GM12878 (cell line): ENCODE results near the gene FHL5. TPM values are rescaled to one million over a fixed set of nuclear protein-coding genes. Genes with fewer than 3 reads are reported as not detected.

Source experiments
- ATAC-seq: fragments of 200-7000 bp; cut with Tn5 transposase; 3 replicates; pipeline ENCODE4 v1.9.1; 2020; ENCODE audit warnings: mild to moderate bottlenecking, moderate library complexity
- BruUV-seq: library from RNA; stranded (reverse); fragments of 400-500 nt; replicated peaks from 2 replicates; lab custom pipeline; 2021; lab: Mats Ljungman, UMichigan
- CTCF ChIA-PET: fragments of 300-600 bp; sonication (Branson Sonifier 250); formaldehyde crosslinking; extraction: SDS; loops from one replicate; lab custom pipeline; 2021; ENCODE audit warnings: inconsistent platforms; lab: Yijun Ruan, JAX
- POLR2A ChIA-PET: fragments of 350-600 bp; formaldehyde crosslinking; extraction: SDS; loops from one replicate; lab custom pipeline; 2021; ENCODE audit warnings: inconsistent platforms; lab: Charles Lee
- RAD21 ChIA-PET: fragments of 300-600 bp; sonication (Branson Sonifier 250); formaldehyde crosslinking; loops from one replicate; lab custom pipeline; 2023; ENCODE audit warnings: antibody characterized with exemption; ENCODE audit not compliant: unreplicated experiment; lab: Charles Lee
- SMC1A ChIA-PET: fragments of 300-600 bp; sonication (Branson Sonifier 250); formaldehyde crosslinking; loops from one replicate; lab custom pipeline; 2023; ENCODE audit not compliant: unreplicated experiment, uncharacterized antibody; lab: Charles Lee
- DNase-seq: peaks from one replicate; pipeline ENCODE4 v3.0.0-alpha.2; 2011; ENCODE audit warnings: low read depth, low spot score
- FAIRE-seq: peaks from 3 replicates; lab custom pipeline; 2011; peaks lifted over from hg19 to GRCh38; lab: Jason Lieb, UNC
- H2AFZ ChIP-seq: 2 replicates; pipeline ENCODE4 v1.6.0; 2011; ENCODE audit warnings: low read depth, low read length, control low read depth; ENCODE audit not compliant: control insufficient read depth
- H3K27ac ChIP-seq: 2 replicates; pipeline ENCODE4 v1.5.1; 2011; ENCODE audit warnings: control low read depth; ENCODE audit not compliant: control insufficient read depth, insufficient read depth
- H3K27me3 ChIP-seq, 2 experiments: replicated peaks in 1 of 2; 2 replicates each; pipeline versions ENCODE4 v1.6.0 to v1.6.1; 2011; ENCODE audit warnings: low read length in 1 of 2; ENCODE audit not compliant: control insufficient read depth in 2 of 2, insufficient read depth in 2 of 2
- H3K36me3 ChIP-seq, 2 experiments: 2 replicates each; pipeline ENCODE4 v1.5.1; 2011; ENCODE audit warnings: low read length in 1 of 2; ENCODE audit not compliant: control insufficient read depth in 2 of 2, insufficient read depth in 2 of 2
- H3K4me1 ChIP-seq: 2 replicates; pipeline ENCODE4 v1.6.1; 2011; ENCODE audit warnings: mild to moderate bottlenecking, low read length, moderate library complexity, mixed read lengths; ENCODE audit not compliant: control insufficient read depth, insufficient read depth
- H3K4me2 ChIP-seq: 2 replicates; pipeline ENCODE4 v1.6.0; 2011; ENCODE audit warnings: control low read depth; ENCODE audit not compliant: control insufficient read depth, insufficient read depth
- H3K4me3 ChIP-seq: fragments of 200-600 bp; sonication (generic); 2 replicates; pipeline ENCODE4 v1.5.1; 2016
- H3K79me2 ChIP-seq: 2 replicates; pipeline ENCODE4 v1.6.0; 2011; ENCODE audit warnings: low read length; ENCODE audit not compliant: control insufficient read depth, insufficient read depth
- H3K9ac ChIP-seq: 2 replicates; pipeline ENCODE4 v1.8.0; 2011; ENCODE audit warnings: low read length, control low read depth, mixed read lengths; ENCODE audit not compliant: control insufficient read depth, insufficient read depth
- H3K9me3 ChIP-seq: replicated peaks from 3 replicates; pipeline ENCODE4 v1.5.1; 2011; ENCODE audit warnings: mild to moderate bottlenecking, low read length; ENCODE audit not compliant: control insufficient read depth, insufficient read depth
- H4K20me1 ChIP-seq: 2 replicates; pipeline ENCODE4 v1.6.0; 2011; ENCODE audit not compliant: control insufficient read depth, insufficient read depth
- BHLHE40 ChIP-seq, 2 experiments: fragments of 450-650 bp in 1 of 2; IDR thresholded peaks; 2 replicates each; pipeline ENCODE4 v1.6.1; 2011 to 2017; ENCODE audit warnings: low read depth in 2 of 2, borderline replicate concordance in 1 of 2, improper control_type of control experiment in 1 of 2, low read length in 1 of 2, mild to moderate bottlenecking in 1 of 2
- CREM ChIP-seq: IDR thresholded peaks from 2 replicates; pipeline ENCODE4 v1.6.1; 2014; ENCODE audit warnings: antibody characterized with exemption, low read depth
- EED ChIP-seq: sonication (generic); IDR thresholded peaks from 2 replicates; pipeline ENCODE4 v1.6.1; 2016; ENCODE audit warnings: antibody characterized with exemption, low read depth
- ETV6 ChIP-seq, 2 experiments: fragments of 450-650 bp in 1 of 2; IDR thresholded peaks in 1 of 2; conservative IDR thresholded peaks in 1 of 2; 2 replicates each; pipeline ENCODE4 v1.6.1; 2014; ENCODE audit warnings: antibody characterized with exemption in 1 of 2, borderline replicate concordance in 1 of 2, low read depth in 1 of 2, mild to moderate bottlenecking in 1 of 2, moderate library complexity in 1 of 2
- POLR2AphosphoS2 ChIP-seq: IDR thresholded peaks from 2 replicates; pipeline ENCODE4 v1.6.1; 2011; ENCODE audit warnings: low read depth, mild to moderate bottlenecking, low read length, improper control_type of control experiment, moderate library complexity
- POU2F2 ChIP-seq: IDR thresholded peaks from 3 replicates; pipeline ENCODE4 v1.6.1; 2011; ENCODE audit warnings: low read depth, mild to moderate bottlenecking, low read length, borderline replicate concordance
- RCOR1 ChIP-seq: conservative IDR thresholded peaks from 2 replicates; pipeline ENCODE4 v1.6.1; 2012; ENCODE audit warnings: low read depth, low read length, improper control_type of control experiment
- SUPT20H ChIP-seq: IDR thresholded peaks from 2 replicates; pipeline ENCODE4 v1.6.1; 2011; ENCODE audit warnings: low read depth, mild to moderate bottlenecking, low read length, moderate library complexity, borderline replicate concordance; ENCODE audit not compliant: control insufficient read depth
- ZZZ3 ChIP-seq: IDR thresholded peaks from 2 replicates; pipeline ENCODE4 v1.6.1; 2011; ENCODE audit warnings: low read depth; ENCODE audit not compliant: control insufficient read depth, insufficient read length
- WGBS: methylation state at CpG from one replicate; pipeline ENCODE4 v1.1.6; 2016; ENCODE audit warnings: low lambda C conversion rate; ENCODE audit not compliant: insufficient replicate concordance, insufficient coverage; ENCODE audit errors: missing lambda C conversion rate; 5-methylcytosine and 5-hydroxymethylcytosine counted together
- in situ Hi-C: fragments of 300-500 bp; cut with MboI; formaldehyde crosslinking; loops from 9 replicates; pipeline ENCODE4 v1.14.3; 2018; ENCODE audit warnings: mixed read lengths
- intact Hi-C: fragments of 100-400 bp; cut with micrococcal nuclease; formaldehyde crosslinking; loops from one replicate; pipeline ENCODE4 v1.14.2; 2022; ENCODE audit not compliant: unreplicated experiment
- polyA plus RNA-seq, 11 experiments: library from polyadenylated mRNA; depleted of rRNA in 4 of 11; unstranded in 6 of 11; stranded (reverse) in 5 of 11; fragments of >200 nt; fragmentation: Nextera tagmentation in 4 of 11; fragmentation: Illumina TruSeq in 1 of 11; extraction: Ambion mirVana in 4 of 11; extraction: Trizol in 1 of 11; gene quantifications; 1 replicate in 1 of 11; 2 replicates in 10 of 11; pipeline versions ENCODE4 v1.2.1 to v1.2.3, GENCODE V29; 2011 to 2016; ENCODE audit warnings: inconsistent platforms in 2 of 11, missing spikeins in 2 of 11, low read depth in 1 of 11
- total RNA-seq, 4 experiments: library from RNA; depleted of rRNA in 3 of 4; stranded (reverse); fragments of >200 nt in 3 of 4; fragmentation: Illumina TruSeq in 1 of 4; extraction: Trizol in 1 of 4; gene quantifications; 2 replicates each; pipeline versions ENCODE4 v1.2.1 to v1.2.3, GENCODE V29; 2013 to 2021
- TF ChIP-seq, protein P1 (sequence below): fragments of 450-650 bp; IDR thresholded peaks from 2 replicates; pipeline ENCODE4 v1.6.1; 2018; ENCODE audit warnings: borderline replicate concordance, mild to moderate bottlenecking; ENCODE audit not compliant: partially characterized antibody
- TF ChIP-seq, protein P2 (sequence below): IDR thresholded peaks from 2 replicates; pipeline ENCODE4 v1.6.1; 2011; ENCODE audit warnings: mild to moderate bottlenecking, low read depth, low read length, moderate library complexity; ENCODE audit not compliant: insufficient replicate concordance

Gene FHL5
- total and polyA plus RNA-seq, 10 of the 15 experiments (the other 5 are each of a cell fraction or from before 2014, with no cell fraction given) = 0.16 TPM; not detected in 9

DNA sequence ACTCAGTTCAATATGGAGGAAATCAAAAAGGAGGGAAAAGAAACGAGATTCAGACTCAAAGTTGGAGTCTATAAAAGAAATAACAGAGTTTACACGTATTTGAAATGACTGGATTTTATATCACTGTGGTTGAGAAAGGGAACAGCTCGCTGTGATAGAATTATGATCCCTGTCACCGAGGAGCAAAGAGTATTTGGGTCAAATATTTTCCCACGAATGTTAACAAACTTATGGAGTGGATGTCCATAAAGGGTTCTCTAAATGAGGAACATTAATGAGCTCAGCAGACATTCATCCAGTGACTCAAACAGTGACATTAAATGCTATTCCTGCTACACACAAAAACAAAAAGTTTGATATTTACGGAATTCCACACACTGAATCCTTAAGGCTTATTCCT is 57.9 kb downstream of the FHL5 start:
- H3K27ac ChIP-seq = no peak overlapping the region
- H3K79me2 ChIP-seq = no peaks in the 10 kb centered on the region
- SMC1A ChIA-PET = interaction anchor here (0.9 to 1.6 kb wide), 3 partner anchors 10 to 264 kb away, joined by 3 to 6 read pairs (median 4); no protein-coding TSS in a partner anchor
- in situ Hi-C loops = no loop called here
- H3K9me3 ChIP-seq = no peaks in the 10 kb centered on the region
- H3K27me3 ChIP-seq = no peaks in the 10 kb centered on the region
- BruUV-seq = no TSS peak
- no peak overlapping the region for H3K4me3 ChIP-seq
- H4K20me1 ChIP-seq = no peaks in the 10 kb centered on the region
- no peak overlapping the region for H3K9ac ChIP-seq
- no peak for ATAC-seq
- H3K4me2 ChIP-seq = no peak overlapping the region
- CTCF ChIA-PET = interaction anchor here (1.9 kb wide), 1 partner anchor 8 kb away, joined by 6 read pairs; no protein-coding TSS in a partner anchor
- H2AFZ ChIP-seq = no peak overlapping the region
- no peak for DNase-seq
- intact Hi-C loops = no loop called here
- 53% methylated on average over 6 of the region's 6 CpGs for WGBS
- no peak for TF ChIP-seq RCOR1
- TF ChIP-seq EED = no peak
- TF ChIP-seq ZZZ3 = no peak
- no peak for TF ChIP-seq CREM
- TF ChIP-seq, protein P1, sequence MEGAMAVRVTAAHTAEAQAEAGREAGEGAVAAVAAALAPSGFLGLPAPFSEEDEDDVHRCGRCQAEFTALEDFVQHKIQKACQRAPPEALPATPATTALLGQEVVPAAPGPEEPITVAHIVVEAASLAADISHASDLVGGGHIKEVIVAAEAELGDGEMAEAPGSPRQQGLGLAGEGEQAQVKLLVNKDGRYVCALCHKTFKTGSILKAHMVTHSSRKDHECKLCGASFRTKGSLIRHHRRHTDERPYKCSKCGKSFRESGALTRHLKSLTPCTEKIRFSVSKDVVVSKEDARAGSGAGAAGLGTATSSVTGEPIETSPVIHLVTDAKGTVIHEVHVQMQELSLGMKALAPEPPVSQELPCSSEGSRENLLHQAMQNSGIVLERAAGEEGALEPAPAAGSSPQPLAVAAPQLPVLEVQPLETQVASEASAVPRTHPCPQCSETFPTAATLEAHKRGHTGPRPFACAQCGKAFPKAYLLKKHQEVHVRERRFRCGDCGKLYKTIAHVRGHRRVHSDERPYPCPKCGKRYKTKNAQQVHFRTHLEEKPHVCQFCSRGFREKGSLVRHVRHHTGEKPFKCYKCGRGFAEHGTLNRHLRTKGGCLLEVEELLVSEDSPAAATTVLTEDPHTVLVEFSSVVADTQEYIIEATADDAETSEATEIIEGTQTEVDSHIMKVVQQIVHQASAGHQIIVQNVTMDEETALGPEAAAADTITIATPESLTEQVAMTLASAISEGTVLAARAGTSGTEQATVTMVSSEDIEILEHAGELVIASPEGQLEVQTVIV = no peak
- no peak for TF ChIP-seq SUPT20H
- TF ChIP-seq BHLHE40 (IDR thresholded peaks at IDR 0.05; ENCODE audit: borderline replicate concordance in 1 of 2, low read depth in 2 of 2, low read length in 1 of 2) = no peak
- TF ChIP-seq, protein P2, sequence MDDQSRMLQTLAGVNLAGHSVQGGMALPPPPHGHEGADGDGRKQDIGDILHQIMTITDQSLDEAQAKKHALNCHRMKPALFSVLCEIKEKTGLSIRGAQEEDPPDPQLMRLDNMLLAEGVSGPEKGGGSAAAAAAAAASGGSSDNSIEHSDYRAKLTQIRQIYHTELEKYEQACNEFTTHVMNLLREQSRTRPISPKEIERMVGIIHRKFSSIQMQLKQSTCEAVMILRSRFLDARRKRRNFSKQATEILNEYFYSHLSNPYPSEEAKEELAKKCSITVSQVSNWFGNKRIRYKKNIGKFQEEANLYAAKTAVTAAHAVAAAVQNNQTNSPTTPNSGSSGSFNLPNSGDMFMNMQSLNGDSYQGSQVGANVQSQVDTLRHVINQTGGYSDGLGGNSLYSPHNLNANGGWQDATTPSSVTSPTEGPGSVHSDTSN = no peak
- TF ChIP-seq ETV6 (conservative IDR thresholded peaks at IDR 0.05 in 1 of 2, IDR thresholded peaks at IDR 0.05 in 1 of 2; ENCODE audit: borderline replicate concordance in 1 of 2, low read depth in 1 of 2) = no peak
- TF ChIP-seq POU2F2 = no peak
- TF ChIP-seq POLR2AphosphoS2 = no peak
- TF ChIP-seq, all 136 proteins: peak for 0
- H3K36me3 ChIP-seq = no peaks in the 10 kb centered on the region
- no peaks in the 10 kb centered on the region; the same call in 1 of the 2 replicates for H3K4me1 ChIP-seq
- RAD21 ChIA-PET = interaction anchor here (1.4 kb wide), 1 partner anchor 76 kb away, joined by 4 read pairs; no protein-coding TSS in a partner anchor
- FAIRE-seq = no peak
- POLR2A ChIA-PET = interaction anchor here (1.8 kb wide), 1 partner anchor 8 kb away, joined by 5 read pairs; no protein-coding TSS in a partner anchor
